ENCODE results near the gene MAB21L3.
"Not testable (repeated sequence)": the region's sequence is repeated elsewhere in the genome, so short reads cannot be mapped to it uniquely, and the experiment has no call there.

The MAB21L3 gene

DNA sequence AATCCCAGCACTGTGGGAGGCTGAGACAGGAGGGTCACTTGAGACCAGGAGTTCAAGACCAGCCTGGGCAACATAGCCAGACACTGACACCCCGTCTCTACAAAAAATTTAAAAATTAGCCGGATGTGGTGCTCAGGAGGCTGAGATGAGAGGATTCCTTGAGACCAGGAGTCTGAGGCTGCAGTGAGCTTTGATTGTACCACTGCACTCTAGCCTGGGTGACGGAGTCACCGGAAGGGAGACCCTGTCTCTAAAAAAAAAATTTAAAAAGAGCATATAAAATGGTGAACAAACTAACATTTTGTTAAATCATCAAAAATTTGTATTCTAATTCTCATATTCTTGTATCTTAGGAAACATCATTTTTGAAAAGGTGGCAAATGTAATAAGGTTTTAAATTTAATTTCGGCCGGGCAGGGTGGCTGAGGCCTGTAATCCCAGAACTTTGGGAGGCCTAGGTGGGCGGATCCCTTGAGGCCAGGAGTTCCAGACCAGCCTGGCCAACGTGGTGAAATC lies 27.1 kb downstream of the MAB21L3 start:
- no peak for DNase-seq (ENCODE audit: low read depth, low spot score)

DNA sequence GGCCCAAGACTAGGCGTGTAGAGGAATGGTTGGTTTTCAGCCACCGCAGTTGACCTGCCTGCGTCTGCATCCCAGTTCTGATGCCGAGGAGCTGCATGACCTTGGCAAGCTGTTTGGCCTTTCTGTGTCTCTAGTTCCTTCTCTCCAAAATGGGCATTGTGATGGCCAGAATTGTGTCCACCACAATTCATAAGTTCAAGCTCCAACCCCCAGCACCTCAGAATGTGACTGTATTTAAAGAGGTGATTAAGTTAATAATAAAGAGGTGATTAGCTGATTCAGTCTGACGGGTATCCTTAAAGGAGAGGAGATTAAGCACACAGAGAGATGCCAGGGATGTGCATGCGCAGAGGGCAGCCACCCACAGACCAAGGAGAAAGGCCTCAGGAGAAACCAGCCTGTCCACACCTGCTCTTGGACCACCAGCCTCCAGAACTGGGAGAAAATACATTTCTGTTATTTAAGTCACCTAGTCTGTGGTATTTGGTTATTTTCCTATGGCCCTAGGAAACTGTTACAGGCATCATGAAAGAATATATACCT lies 28.5 kb downstream of the MAB21L3 start:
- no peak for DNase-seq (ENCODE audit: low read depth, low spot score)

- no peak for DNase-seq (ENCODE audit: low read depth, low spot score)
Observed at GRCh38 chr1:116144151-116144550, 33.0 kb downstream of the MAB21L3 start.

- DNase-seq (ENCODE audit: low read depth, low spot score) = not testable (repeated sequence)
Observed at GRCh38 chr1:116146447-116147113, 35.4 kb downstream of the MAB21L3 start.

DNA sequence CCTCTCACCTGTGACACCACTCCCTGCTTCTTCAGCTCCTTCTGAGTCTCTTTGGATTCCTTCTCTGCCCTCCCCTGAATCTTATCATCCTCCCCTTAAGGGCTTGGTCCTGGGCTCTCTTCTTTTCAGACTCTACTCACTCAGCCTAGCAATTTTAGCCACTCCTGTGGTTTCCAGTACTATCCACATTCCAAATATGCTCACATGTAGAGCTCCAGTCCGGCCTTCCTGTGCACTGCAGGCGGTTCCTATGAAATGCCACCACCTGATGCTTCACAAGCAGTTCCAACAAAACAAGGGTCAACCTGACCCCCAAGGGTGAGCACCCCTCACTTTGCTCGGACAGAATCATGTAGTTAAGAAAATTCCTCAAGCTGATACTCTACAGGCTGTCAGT lies 35.9 kb downstream of the MAB21L3 start:
- no peak for DNase-seq (ENCODE audit: low read depth, low spot score)

- no peak for DNase-seq (ENCODE audit: low read depth, low spot score)
Observed at GRCh38 chr1:116147972-116148371, 36.8 kb downstream of the MAB21L3 start.

DNA sequence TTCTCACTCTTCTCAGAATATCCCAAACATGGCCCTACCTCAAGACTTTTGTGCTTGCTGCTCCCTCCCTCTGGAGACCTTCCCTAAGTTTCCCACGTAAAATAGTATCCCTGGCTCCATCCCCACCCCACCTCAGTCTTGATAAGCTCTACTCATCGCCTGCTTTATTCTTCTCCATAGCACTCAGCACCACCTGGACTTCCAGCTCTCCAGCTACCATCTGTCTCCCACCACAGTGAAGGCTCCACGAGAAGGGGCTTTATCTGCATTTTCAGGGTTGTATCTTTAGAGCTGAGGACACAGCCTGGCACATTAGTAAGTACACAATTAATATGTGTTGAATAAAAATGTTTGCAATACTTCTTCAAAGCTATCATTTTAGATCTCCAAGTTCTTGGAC lies 37.8 kb downstream of the MAB21L3 start:
- no peak for DNase-seq (ENCODE audit: low read depth, low spot score)

DNA sequence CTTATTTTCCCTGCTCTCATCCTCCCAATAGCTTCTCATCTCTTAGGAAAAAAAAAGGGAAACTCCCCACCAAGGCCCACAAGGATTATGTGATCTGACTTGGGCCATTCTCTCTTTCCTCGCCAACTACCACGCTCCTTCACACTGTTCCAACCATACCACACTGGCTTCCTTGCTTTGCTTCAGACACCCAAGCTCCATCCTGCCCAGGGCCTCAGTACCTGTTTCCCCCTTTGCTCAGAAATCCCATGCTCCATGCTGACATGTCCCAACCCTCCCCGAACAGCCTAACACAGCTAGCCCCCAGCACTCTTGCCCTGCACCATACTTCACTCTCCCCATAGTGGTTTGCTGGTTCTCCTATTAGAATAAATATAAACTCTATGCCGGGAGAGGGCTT lies 39.2 kb downstream of the MAB21L3 start:
- DNase-seq (ENCODE audit: low read depth, low spot score) = no peak

DNA sequence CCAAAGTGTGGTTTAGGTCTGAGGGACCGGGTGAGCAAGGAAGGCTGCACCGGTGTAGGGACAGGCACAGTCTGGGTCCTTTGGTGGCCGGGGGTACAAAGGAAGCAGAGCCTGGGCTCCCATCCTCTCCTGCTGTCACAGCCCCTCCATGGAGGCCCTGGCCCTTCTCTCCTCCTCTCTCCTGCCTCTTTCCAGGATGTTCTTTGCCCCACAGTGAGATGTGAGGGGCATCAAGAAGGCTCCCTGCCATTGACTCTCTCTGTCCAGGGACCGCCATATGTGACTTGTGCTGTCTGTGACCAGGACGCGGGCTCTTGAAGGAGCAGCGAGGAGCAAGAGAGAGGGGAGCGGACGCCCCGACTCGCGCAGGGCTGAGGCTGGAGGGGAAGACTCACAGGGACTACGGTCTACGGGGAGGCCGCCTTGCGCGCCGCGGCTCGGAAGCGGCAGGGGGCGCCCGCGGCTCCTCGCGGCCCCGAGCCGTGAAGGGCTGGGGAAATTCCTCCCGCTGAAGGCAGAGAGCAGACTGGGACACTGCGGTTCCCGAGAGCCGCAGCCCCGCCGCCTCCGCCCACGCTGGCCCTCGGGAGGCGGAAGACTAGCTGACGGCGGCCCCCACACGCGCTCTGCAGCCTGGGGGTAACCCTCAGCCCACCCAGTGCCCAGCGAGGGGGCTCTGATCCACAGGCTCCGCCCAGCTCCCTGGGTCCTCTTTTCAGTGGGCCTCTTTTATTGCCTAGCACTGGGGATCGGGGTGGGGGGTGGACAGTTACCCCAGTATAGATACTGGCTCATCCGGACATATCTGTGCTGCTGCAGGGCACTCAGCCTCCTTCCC lies 40.8 kb downstream of the MAB21L3 start:
- peak; percentile 93 for DNase-seq (ENCODE audit: low read depth, low spot score)

DNA sequence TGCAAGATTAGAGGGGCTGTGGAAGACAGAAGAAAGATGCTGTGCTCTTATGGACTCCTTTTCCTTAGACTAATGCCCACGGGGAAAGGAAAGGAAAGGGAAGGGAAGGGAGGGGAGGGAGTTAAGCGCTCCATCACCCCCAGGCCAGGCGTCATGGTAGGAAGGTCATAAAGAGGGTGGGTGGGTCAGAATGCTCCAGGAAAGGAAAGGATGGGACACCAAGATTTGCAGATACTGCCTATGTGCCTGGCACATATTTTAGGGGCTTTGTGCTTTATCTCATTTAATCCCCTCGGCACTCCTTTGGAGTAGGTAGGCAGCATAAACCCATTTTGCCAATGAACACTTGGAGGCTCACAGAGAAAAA lies 41.4 kb downstream of the MAB21L3 start:
- no peak for DNase-seq (ENCODE audit: low read depth, low spot score)

DNA sequence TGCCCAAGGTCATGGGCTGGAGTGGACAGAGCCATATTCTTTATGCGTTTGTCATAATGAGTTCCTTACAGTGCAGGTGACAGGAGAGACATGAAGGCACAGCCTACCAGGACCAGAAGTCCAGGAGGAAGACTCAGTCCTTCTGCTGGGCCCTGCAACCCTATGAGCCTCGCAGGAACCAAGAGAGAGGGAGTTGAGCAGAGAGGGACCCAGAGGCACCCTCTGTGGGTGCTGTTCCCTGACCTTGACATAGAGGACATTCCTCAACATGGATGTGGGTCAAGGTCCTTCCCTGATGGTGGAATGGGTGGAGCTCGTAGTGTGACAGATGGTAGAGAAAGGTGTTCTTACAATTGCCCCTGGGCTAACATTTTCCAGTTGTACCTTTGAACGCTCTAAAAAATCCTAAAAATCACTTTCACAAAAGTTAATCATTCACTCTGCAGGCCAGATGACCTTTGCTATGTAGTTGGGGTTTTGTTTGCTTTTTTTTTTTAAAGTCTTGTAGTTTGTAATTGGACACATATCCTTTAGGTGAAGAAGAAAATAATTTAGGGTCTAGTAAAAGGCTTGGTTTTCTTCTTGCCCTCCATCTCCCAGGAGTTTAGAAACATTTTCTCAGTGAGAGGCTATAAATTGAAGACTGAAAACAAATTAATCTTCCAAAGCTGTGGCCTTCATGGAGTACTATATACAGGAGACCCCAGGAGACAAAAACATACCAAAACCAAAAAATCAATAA lies 41.9 kb downstream of the MAB21L3 start:
- no peak for DNase-seq (ENCODE audit: low read depth, low spot score)

DNA sequence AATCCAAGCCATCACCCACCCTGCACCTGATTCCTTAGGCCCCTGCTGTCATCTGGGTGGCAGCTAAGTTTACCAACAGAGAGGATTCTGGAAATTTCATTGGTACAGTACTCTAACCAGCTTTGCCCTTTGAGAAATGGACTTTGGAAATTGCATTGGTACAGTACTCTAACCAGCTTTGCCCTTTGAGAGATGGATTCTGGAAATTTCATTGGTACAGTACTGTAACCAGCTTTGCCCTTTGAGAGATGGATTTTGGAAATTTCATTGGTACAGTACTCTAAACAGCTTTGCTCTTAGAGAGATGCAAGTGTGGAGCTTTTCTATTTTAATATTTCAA lies 42.5 kb downstream of the MAB21L3 start:
- DNase-seq (ENCODE audit: low read depth, low spot score) = no peak

DNA sequence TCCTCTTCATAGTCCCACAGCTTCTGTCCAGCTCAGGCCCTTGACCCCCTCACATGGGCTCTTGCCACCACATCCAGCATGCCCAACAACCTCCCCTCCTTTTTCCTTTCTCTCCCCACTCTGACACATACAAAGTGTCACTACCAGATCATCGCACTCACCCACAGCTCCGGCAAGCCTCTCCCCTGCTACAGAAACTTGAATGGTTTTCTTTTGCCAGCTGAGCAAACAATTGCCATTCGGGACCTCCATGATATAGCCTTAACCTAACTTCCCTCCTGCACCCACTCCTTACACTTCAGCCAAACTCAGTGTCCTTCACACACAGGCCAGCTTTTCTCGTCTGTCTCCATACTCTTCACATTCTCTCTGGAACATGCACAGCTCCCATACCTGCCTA lies 43.3 kb downstream of the MAB21L3 start:
- DNase-seq (ENCODE audit: low read depth, low spot score) = no peak

- DNase-seq (ENCODE audit: low read depth, low spot score) = no peak
Observed at GRCh38 chr1:116157096-116157495, 45.9 kb downstream of the MAB21L3 start.

DNA sequence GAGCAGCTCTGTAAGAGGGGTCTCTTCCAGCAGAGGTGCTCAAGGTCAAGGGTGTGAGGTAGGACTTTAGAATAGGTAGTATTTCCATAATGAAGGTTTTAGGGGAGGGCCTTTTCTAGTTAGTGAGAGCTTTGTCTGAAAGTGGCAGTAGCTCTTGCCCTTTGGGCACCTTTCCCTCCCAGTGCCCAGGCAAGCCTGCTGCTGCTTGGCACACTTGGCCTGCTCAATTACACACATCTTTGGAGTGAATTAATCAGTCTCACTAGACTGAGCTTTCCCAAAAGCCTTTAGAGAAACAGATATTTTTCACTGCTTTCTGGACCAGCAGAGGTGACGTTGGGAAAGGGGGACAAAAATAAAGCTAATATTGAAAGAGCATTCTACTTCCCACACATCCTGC lies 48.0 kb downstream of the MAB21L3 start:
- DNase-seq (ENCODE audit: low read depth, low spot score) = no peak

GRCh38 chr1:116159611-116160010 lies 48.4 kb downstream of the MAB21L3 start:
- DNase-seq (ENCODE audit: low read depth, low spot score) = no peak

GRCh38 chr1:116161390-116161789 lies 50.2 kb downstream of the MAB21L3 start:
- no peak for DNase-seq (ENCODE audit: low read depth, low spot score)

DNA sequence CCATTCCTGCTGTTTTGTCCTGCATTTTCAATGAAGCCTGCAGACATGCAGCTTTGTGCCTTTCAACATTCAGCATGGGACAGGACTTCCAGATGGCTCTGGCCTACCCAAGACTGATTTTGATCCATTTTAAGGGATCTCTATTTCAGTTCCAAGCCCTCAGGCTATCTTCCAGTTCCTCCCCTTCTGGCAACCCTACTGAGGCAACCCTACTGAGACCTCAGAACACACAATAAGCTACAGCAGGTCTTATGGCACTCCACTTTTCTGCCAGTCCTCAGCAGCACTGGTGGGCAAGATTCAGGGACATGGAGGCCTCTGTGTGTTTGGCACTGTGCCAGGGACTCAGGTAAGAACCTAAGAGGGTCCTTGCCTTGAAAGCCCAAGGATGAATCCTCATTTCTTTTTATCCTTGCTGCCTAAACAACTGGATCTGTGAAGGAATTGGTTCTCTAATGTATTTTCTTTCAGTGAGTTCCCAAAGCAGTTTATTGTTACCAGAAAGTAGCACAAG lies 50.7 kb downstream of the MAB21L3 start:
- DNase-seq (ENCODE audit: low read depth, low spot score) = no peak

GRCh38 chr1:116163533-116163932 lies 52.3 kb downstream of the MAB21L3 start:
- no peak for DNase-seq (ENCODE audit: low read depth, low spot score)

DNA sequence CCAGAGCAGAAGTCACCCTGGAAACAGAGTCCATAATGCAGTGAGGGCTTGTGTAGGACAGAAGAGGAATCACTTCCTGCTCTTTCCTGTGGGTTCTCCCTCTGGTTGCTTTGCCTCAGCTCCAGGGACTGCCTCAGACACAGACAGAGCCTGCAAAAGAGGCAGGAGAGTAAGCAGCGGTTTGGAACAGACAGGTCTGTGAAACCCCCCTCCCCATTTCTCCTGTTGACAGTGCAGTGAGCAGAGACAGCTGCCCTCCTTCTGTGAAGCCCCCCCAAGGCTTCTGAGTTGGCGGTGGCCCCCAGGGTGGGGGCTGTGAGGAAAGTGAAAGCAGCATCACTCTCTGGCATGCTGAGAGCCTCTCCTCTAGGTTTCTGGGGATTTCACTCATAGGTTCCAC lies 53.0 kb downstream of the MAB21L3 start:
- DNase-seq (ENCODE audit: low read depth, low spot score) = peak; percentile 4

DNA sequence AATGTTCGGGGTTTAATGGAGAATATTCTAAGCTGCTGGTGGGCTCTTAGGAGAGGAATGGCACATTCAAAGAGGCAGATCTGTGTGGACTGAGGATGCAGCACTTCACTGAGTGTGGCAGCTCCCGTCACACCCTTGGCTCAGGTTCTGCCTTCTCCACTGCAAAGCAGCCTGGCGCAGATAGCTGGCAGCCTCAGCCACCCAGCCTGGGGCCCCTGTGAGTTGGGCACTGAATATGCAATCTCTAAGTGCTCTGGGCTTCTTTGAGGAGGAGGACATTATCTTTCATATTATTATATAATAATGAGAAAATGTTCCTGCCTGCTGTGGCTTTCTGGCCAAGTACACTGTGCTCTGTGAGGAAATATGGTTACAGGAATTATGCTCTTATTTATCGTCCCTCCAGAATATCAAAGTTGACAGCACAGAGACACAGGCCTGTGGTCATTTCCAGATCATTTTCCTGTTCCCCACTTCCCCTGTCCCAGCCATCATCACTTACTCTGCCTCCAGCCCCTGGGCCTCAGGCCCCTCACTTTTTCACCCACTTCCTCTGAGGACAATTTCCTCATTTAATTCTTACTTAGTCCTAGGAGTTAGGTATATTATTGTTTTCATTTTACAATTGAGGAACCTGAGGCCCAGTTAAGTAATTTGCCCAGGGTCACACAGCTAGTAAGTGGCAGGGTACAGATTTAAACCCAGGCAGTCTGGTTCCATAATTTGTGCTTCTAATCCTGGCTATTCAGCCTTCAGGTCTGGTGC lies 53.6 kb downstream of the MAB21L3 start:
- no peak for DNase-seq (ENCODE audit: low read depth, low spot score)
